ENCODE results near the gene PARD3.

DNA sequence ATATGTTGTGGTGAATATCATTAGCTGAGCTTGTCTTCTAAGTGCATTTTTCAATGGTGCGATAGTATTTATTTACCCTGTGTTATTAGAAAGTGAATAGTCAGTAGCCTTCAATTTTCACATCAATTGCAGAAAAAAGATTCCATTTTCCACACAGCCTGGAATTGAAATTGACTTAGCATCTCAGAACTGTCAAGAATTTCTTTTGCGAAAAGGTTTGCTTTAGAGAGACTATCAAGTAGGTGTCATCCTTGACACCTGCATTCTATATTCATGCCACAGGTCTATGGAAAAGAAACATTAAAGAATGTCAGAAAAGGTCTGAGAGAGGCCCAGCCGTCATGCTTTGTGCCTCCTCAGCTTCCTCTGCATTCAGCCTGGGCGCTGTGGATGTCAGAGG lies 504.9 kb downstream of the PARD3 start:
- TF ChIP-seq, protein P1, sequence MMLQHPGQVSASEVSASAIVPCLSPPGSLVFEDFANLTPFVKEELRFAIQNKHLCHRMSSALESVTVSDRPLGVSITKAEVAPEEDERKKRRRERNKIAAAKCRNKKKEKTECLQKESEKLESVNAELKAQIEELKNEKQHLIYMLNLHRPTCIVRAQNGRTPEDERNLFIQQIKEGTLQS (IDR thresholded peaks at IDR 0.05): no peak
- no peak for TF ChIP-seq POLR2A (IDR thresholded peaks at IDR 0.05; ENCODE audit: borderline replicate concordance, extremely low read depth, insufficient read depth, insufficient read length)
- TF ChIP-seq, protein P2, sequence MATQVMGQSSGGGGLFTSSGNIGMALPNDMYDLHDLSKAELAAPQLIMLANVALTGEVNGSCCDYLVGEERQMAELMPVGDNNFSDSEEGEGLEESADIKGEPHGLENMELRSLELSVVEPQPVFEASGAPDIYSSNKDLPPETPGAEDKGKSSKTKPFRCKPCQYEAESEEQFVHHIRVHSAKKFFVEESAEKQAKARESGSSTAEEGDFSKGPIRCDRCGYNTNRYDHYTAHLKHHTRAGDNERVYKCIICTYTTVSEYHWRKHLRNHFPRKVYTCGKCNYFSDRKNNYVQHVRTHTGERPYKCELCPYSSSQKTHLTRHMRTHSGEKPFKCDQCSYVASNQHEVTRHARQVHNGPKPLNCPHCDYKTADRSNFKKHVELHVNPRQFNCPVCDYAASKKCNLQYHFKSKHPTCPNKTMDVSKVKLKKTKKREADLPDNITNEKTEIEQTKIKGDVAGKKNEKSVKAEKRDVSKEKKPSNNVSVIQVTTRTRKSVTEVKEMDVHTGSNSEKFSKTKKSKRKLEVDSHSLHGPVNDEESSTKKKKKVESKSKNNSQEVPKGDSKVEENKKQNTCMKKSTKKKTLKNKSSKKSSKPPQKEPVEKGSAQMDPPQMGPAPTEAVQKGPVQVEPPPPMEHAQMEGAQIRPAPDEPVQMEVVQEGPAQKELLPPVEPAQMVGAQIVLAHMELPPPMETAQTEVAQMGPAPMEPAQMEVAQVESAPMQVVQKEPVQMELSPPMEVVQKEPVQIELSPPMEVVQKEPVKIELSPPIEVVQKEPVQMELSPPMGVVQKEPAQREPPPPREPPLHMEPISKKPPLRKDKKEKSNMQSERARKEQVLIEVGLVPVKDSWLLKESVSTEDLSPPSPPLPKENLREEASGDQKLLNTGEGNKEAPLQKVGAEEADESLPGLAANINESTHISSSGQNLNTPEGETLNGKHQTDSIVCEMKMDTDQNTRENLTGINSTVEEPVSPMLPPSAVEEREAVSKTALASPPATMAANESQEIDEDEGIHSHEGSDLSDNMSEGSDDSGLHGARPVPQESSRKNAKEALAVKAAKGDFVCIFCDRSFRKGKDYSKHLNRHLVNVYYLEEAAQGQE (IDR thresholded peaks at IDR 0.05; ENCODE audit: low read depth): no peak
- no peak for TF ChIP-seq CTCF (IDR thresholded peaks at IDR 0.05 in 2 of 3, conservative IDR thresholded peaks at IDR 0.05 in 1 of 3; ENCODE audit: borderline replicate concordance in 1 of 3, insufficient read depth in 1 of 3, low read depth in 2 of 3, low read length in 2 of 3)
- no peak for TF ChIP-seq SP1 (IDR thresholded peaks at IDR 0.05; ENCODE audit: low read depth)
- no peak for TF ChIP-seq EZH2 (IDR thresholded peaks at IDR 0.05)
- TF ChIP-seq, protein P3, sequence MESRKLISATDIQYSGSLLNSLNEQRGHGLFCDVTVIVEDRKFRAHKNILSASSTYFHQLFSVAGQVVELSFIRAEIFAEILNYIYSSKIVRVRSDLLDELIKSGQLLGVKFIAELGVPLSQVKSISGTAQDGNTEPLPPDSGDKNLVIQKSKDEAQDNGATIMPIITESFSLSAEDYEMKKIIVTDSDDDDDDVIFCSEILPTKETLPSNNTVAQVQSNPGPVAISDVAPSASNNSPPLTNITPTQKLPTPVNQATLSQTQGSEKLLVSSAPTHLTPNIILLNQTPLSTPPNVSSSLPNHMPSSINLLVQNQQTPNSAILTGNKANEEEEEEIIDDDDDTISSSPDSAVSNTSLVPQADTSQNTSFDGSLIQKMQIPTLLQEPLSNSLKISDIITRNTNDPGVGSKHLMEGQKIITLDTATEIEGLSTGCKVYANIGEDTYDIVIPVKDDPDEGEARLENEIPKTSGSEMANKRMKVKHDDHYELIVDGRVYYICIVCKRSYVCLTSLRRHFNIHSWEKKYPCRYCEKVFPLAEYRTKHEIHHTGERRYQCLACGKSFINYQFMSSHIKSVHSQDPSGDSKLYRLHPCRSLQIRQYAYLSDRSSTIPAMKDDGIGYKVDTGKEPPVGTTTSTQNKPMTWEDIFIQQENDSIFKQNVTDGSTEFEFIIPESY (IDR thresholded peaks at IDR 0.05; ENCODE audit: extremely low read depth, insufficient replicate concordance, low read length): no peak
- TF ChIP-seq EZH2phosphoT487 (IDR thresholded peaks at IDR 0.05; ENCODE audit: borderline replicate concordance): no peak
- no peak for TF ChIP-seq RAD21 (IDR thresholded peaks at IDR 0.05; ENCODE audit: low read depth)
- no peak for TF ChIP-seq POLR2AphosphoS5 (IDR thresholded peaks at IDR 0.05; ENCODE audit: low read depth, low read length)
- no peak for TF ChIP-seq MAX (IDR thresholded peaks at IDR 0.05)
- no peak for TF ChIP-seq FOSL1 (IDR thresholded peaks at IDR 0.05; ENCODE audit: low read depth)

All from HCT116 (cell line).